ENCODE results near the gene CARD16. TPM values are rescaled to one million over a fixed set of nuclear protein-coding genes. Genes with fewer than 3 reads are reported as not detected.

CARD16 gene
- total and polyA plus RNA-seq, 4 donors: 11.8 to 30.6 (median 19.7) TPM

DNA sequence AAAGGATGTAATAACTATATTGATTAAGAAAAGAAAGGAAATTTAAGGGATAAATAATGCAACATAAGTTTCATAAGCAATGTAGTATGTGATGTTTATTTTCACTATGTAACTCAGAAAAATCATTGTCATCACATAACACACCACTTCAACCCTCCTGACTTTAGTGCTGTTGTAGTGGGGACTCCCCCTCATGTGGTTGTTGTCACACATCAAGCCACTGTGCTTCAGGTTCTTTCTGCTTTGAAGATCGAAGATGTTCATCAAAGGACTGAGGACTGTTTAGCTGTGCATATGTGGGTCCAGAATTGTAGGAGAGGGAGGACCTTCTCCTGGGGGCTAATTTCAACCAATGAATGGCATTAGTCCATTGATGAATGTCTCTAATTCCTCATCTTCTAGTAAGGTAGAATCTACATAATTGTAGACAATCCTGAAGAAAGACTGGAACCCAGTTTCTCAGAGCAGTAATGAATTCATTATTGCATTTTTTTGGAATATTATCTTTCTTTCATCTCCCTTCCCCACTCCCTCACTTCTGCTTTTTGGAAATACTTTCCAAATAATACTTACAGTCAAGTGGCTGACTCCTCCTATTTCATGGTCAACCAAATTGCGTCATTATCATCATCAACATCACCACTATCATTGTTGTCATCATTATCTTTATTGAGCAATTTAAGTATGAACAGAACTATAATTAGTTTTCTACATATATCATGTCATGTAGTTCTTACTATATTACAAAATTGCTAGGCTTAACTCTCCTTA is 9.8 kb upstream of the CARD16 start:
- intact Hi-C loops (cut with DNase I): no loop called here
- H3K9me3 ChIP-seq (ENCODE audit: control insufficient read depth, low read length): no peaks in the 10 kb centered on the region
- H3K4me1 ChIP-seq (ENCODE audit: control insufficient read depth in 1 of 2, insufficient read depth in 2 of 2, low read length in 2 of 2): no peaks in the 10 kb centered on the region
- H3K36me3 ChIP-seq (ENCODE audit: control insufficient read depth in 1 of 2, insufficient read depth in 2 of 2, low read length in 1 of 2): no peaks in the 10 kb centered on the region
- no peaks in the 10 kb centered on the region for H3K27me3 ChIP-seq (ENCODE audit: control insufficient read depth in 1 of 2, insufficient read depth in 2 of 2, low read length in 1 of 2)
- no peak for ATAC-seq (ENCODE audit: low FRiP score)
- H3K27ac ChIP-seq (ENCODE audit: low read depth in 1 of 2, low read length in 2 of 2): no peak overlapping the region
- WGBS, 2 donors: 46 to 96% methylated on average over 2 of the region's 2 CpGs
- DNase-seq: no peak
- H3K4me3 ChIP-seq (ENCODE audit: low read length in 2 of 2): no peak overlapping the region

DNA sequence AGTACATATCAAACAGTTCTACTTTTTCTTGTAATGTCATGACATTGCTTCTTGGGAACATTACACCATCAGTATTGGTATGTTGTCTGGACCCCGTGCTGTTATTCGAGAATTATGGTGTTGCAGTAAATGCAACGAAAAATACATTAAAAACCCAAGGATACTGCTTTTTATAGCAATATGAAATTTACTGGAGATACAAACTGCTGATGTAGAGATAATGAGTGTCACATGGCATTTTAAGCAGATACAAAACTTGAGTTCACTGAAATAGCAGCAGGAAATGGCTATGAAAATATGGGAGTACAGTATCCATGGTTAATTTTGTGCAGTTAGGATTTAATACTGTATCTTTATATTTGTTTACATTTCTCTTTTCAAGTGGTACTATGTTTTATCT is 7.4 kb upstream of the CARD16 start:
- DNase-seq: no peak
- 66 to 75% methylated on average over 3 of the region's 3 CpGs for WGBS, 2 donors
- no peak for ATAC-seq (ENCODE audit: low FRiP score)
- H3K9me3 ChIP-seq (ENCODE audit: control insufficient read depth, low read length): no peaks in the 10 kb centered on the region
- H3K4me3 ChIP-seq (ENCODE audit: low read length in 2 of 2): no peak overlapping the region
- intact Hi-C loops (cut with DNase I): no loop called here
- H3K27me3 ChIP-seq (ENCODE audit: control insufficient read depth in 1 of 2, insufficient read depth in 2 of 2, low read length in 1 of 2): no peaks in the 10 kb centered on the region
- no peaks in the 10 kb centered on the region for H3K4me1 ChIP-seq (ENCODE audit: control insufficient read depth in 1 of 2, insufficient read depth in 2 of 2, low read length in 2 of 2)
- H3K36me3 ChIP-seq (ENCODE audit: control insufficient read depth in 1 of 2, insufficient read depth in 2 of 2, low read length in 1 of 2): no peaks in the 10 kb centered on the region
- no peak overlapping the region for H3K27ac ChIP-seq (ENCODE audit: low read depth in 1 of 2, low read length in 2 of 2)

DNA sequence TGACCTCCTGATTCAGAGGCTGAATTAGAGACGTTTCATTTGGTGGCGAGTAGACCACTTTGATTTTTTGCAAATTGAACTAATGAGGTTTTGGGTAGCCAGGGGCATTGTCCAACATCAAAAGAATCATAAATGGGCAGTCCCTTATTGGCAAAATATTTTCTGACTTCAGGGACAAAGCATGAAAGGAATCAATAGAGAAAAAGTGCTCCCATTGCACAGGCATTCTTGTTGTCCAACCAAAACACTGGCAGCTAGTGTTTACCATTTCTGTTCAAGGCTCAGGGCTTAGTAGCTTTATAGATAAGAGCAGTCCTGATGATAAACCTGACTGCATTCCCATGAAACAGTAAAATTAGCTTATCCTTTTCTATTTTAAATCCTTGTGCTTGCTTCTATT is 6.4 kb upstream of the CARD16 start:
- DNase-seq (no peak), ATAC-seq (ENCODE audit: low FRiP score) (no peak)
- Histone ChIP-seq H3K36me3 (ENCODE audit: control insufficient read depth in 1 of 2, insufficient read depth in 2 of 2, low read length in 1 of 2) (no peaks in the 10 kb centered on the region), H3K4me1 (ENCODE audit: control insufficient read depth in 1 of 2, insufficient read depth in 2 of 2, low read length in 2 of 2) (no peaks in the 10 kb centered on the region), H3K27me3 (ENCODE audit: control insufficient read depth in 1 of 2, insufficient read depth in 2 of 2, low read length in 1 of 2) (no peaks in the 10 kb centered on the region), H3K27ac (ENCODE audit: low read depth in 1 of 2, low read length in 2 of 2) (no peak overlapping the region), H3K4me3 (ENCODE audit: low read length in 2 of 2) (no peak overlapping the region), H3K9me3 (ENCODE audit: control insufficient read depth, low read length) (no peaks in the 10 kb centered on the region)
- intact Hi-C loops (cut with DNase I): no loop called here
- 61 to 79% methylated on average over 2 of the region's 2 CpGs for WGBS, 2 donors

DNA sequence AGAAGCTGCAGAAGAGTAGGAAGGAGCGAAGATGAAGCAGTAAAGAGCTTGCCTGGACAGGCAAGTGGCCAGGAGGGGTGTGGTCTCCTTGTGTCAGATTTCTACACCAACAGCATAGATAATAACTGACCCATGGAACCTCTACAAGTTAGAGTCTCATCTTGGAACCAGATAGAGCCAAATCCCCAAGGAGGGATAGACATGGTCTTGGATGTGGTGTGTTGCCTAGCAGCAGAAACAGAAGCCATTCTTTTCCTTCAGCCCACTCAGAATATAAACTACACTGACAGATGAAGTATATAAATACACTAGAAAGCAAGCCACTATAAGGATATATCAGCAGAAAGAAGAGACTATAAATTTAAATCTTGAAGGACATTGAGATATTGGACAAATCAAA is 4.3 kb upstream of the CARD16 start:
- WGBS, 2 donors: 95 to 98% methylated on average over 1 of the region's 1 CpG
- Histone ChIP-seq H3K4me3 (ENCODE audit: low read length in 2 of 2) (no peak overlapping the region), H3K4me1 (ENCODE audit: control insufficient read depth in 1 of 2, insufficient read depth in 2 of 2, low read length in 2 of 2) (no peaks in the 10 kb centered on the region), H3K27me3 (ENCODE audit: control insufficient read depth in 1 of 2, insufficient read depth in 2 of 2, low read length in 1 of 2) (no peaks in the 10 kb centered on the region), H3K9me3 (ENCODE audit: control insufficient read depth, low read length) (no peaks in the 10 kb centered on the region), H3K36me3 (ENCODE audit: control insufficient read depth in 1 of 2, insufficient read depth in 2 of 2, low read length in 1 of 2) (no peaks in the 10 kb centered on the region), H3K27ac (ENCODE audit: low read depth in 1 of 2, low read length in 2 of 2) (no peak overlapping the region)
- ATAC-seq (ENCODE audit: low FRiP score) (no peak), DNase-seq (no peak)
- intact Hi-C loops (cut with DNase I): no loop called here

DNA sequence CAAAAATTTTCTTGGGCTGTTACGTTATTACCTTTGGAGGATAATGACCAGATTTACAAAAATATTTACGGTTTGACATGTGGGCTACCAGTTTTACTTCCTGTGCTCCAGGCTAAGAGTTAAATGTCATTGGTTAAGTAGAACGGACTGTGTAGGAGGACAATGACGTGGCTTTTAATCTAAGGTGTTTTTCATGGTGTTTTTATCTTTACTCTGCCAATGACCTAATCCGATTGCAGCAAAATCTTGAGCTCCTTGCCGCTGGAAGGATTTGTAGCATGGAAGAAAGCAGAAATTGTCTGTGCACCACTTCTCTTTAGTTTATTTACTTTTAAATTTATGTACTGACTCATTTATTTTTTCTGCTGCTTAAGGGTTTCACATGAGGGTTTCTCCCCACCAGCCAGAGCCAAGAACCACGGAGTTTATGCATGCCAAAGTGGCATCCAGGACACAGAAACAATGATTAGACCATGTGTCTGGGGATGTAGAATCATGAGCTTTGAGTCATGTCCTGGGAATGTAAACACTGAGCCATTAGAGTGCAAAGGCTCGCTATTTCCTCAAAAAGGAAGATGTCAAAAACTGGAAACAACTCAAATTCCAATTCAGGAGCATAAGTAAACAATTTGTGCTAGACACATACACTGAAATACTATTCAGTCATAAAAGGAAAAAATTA is 1.9 kb upstream of the CARD16 start:
- intact Hi-C loops (cut with DNase I): no loop called here
- DNase-seq (peak in 1 of 2 donors; percentile 50), ATAC-seq (ENCODE audit: low FRiP score) (no peak)
- Histone ChIP-seq H3K27me3 (ENCODE audit: control insufficient read depth in 1 of 2, insufficient read depth in 2 of 2, low read length in 1 of 2) (no peaks in the 10 kb centered on the region), H3K4me1 (ENCODE audit: control insufficient read depth in 1 of 2, insufficient read depth in 2 of 2, low read length in 2 of 2) (no peaks in the 10 kb centered on the region), H3K4me3 (ENCODE audit: low read length in 2 of 2) (no peak overlapping the region), H3K36me3 (ENCODE audit: control insufficient read depth in 1 of 2, insufficient read depth in 2 of 2, low read length in 1 of 2) (no peaks in the 10 kb centered on the region), H3K9me3 (ENCODE audit: control insufficient read depth, low read length) (no peaks in the 10 kb centered on the region), H3K27ac (ENCODE audit: low read depth in 1 of 2, low read length in 2 of 2) (no peak overlapping the region)
- 33 to 37% methylated on average over 8 of the region's 8 CpGs for WGBS, 2 donors

DNA sequence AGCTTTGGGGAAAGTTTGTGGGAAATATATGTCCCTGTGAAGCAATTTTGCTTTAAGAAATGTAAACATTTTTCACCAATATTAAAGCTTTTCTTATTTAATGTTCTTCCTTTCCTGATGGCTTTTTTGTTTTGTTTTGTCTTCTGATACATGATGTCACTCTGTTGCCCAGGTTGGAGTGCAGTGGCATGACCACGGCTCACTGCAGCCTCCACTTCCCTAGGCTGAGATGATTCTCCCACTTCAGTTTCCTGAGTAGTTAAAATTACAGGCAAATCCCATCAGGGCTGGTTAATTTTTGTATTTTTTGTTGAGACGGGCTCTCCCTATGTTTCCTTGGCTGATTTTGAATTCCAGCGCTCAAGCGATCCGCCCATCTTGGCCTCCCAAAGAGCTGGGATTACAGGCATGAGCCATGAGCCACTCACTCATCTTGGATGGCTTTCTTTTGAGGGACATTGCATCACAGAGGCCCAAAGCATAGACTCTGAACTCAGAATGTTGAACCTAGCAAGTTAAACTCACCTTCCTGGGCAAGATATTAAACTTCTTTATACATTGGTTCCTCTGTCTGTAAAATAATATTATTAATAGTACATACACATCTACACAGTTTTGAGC is 651 bp upstream of the CARD16 start:
- ATAC-seq (ENCODE audit: low FRiP score): no peak
- Histone ChIP-seq H3K4me1 (ENCODE audit: control insufficient read depth in 1 of 2, insufficient read depth in 2 of 2, low read length in 2 of 2) (no peaks in the 10 kb centered on the region), H3K27me3 (ENCODE audit: control insufficient read depth in 1 of 2, insufficient read depth in 2 of 2, low read length in 1 of 2) (no peaks in the 10 kb centered on the region), H3K9me3 (ENCODE audit: control insufficient read depth, low read length) (no peaks in the 10 kb centered on the region), H3K4me3 (ENCODE audit: low read length in 2 of 2) (no peak overlapping the region), H3K36me3 (ENCODE audit: control insufficient read depth in 1 of 2, insufficient read depth in 2 of 2, low read length in 1 of 2) (no peaks in the 10 kb centered on the region), H3K27ac (ENCODE audit: low read depth in 1 of 2, low read length in 2 of 2) (no peak overlapping the region)
- WGBS, 2 donors: 96% methylated on average over 5 of the region's 5 CpGs
- no peak for DNase-seq
- intact Hi-C loops (cut with DNase I): no loop called here

DNA sequence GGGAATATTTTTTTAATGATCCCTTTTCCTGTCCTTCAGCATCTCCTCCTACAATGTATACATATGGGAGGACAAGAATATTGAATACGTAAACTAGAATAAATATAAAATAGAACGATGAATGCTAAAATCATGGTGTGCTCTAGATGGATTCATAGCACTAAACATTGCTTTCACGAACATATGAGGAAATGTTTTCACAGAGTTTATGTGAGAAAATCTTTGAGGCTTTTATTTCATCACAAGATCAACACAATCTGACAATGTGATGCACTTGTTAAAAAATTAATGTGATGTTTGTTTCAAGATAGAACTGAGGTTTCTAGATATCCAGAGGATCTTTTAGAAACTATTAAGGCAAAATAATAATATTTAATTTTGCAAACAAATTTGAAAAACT is 3.0 kb downstream of the CARD16 start:
- ATAC-seq (ENCODE audit: low FRiP score) (no peak), DNase-seq (no peak)
- Histone ChIP-seq H3K9me3 (ENCODE audit: control insufficient read depth, low read length) (no peaks in the 10 kb centered on the region), H3K27ac (ENCODE audit: low read depth in 1 of 2, low read length in 2 of 2) (no peak overlapping the region), H3K36me3 (ENCODE audit: control insufficient read depth in 1 of 2, insufficient read depth in 2 of 2, low read length in 1 of 2) (no peaks in the 10 kb centered on the region), H3K4me3 (ENCODE audit: low read length in 2 of 2) (no peak overlapping the region), H3K4me1 (ENCODE audit: control insufficient read depth in 1 of 2, insufficient read depth in 2 of 2, low read length in 2 of 2) (no peaks in the 10 kb centered on the region), H3K27me3 (ENCODE audit: control insufficient read depth in 1 of 2, insufficient read depth in 2 of 2, low read length in 1 of 2) (no peaks in the 10 kb centered on the region)
- 86 to 89% methylated on average over 3 of the region's 3 CpGs for WGBS, 2 donors
- intact Hi-C loops (cut with DNase I): no loop called here

DNA sequence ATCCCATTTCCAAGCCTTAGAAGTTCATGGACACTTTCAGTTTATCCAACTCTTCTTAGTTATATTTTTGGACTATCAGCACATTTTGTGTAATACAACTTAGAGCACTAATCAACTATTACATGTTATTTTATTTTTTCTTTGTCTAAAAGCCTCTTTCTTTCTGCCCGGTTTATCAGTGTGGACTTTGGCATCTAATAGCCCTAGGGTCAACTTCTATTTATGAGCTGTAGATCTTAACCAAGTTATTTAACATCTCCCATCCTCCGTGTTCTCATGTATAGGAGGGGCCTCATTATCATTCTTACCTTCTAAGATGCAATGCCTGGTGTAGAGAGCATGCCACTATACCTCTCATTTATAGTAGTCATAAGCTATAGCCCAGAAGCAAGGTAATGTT is 4.4 kb downstream of the CARD16 start:
- no peaks in the 10 kb centered on the region for H3K4me1 ChIP-seq (ENCODE audit: control insufficient read depth in 1 of 2, insufficient read depth in 2 of 2, low read length in 2 of 2)
- no peaks in the 10 kb centered on the region for H3K9me3 ChIP-seq (ENCODE audit: control insufficient read depth, low read length)
- no peak overlapping the region for H3K27ac ChIP-seq (ENCODE audit: low read depth in 1 of 2, low read length in 2 of 2)
- H3K4me3 ChIP-seq (ENCODE audit: low read length in 2 of 2): no peak overlapping the region
- WGBS, 2 donors: 33 to 35% methylated on average over 2 of the region's 2 CpGs
- no peaks in the 10 kb centered on the region for H3K27me3 ChIP-seq (ENCODE audit: control insufficient read depth in 1 of 2, insufficient read depth in 2 of 2, low read length in 1 of 2)
- no peaks in the 10 kb centered on the region for H3K36me3 ChIP-seq (ENCODE audit: control insufficient read depth in 1 of 2, insufficient read depth in 2 of 2, low read length in 1 of 2)
- ATAC-seq (ENCODE audit: low FRiP score): no peak
- intact Hi-C loops (cut with DNase I): no loop called here
- DNase-seq: no peak

All from aorta (tissue), 5 donors.